CD4-positive, CD25-positive, alpha-beta regulatory T cell (primary cell): ENCODE measurements around the gene NALCN. TPM values are rescaled to one million over a fixed set of nuclear protein-coding genes. Genes with fewer than 3 reads are reported as not detected.

Experiments
- ATAC-seq, 2 donors: fragments of 150-1000 bp; cut with Tn5 transposase; one replicate each; pipeline ENCODE4 v1.10.0; 2021; ENCODE audit warnings: low read depth in 2 of 2, moderate number of reproducible peaks in 2 of 2, moderate library complexity in 1 of 2
- DNase-seq, 3 donors: peaks; one replicate each; pipeline versions ENCODE4 v3.0.0 to v3.0.0-alpha.2; 2012 to 2022; ENCODE audit warnings: mixed read lengths in 1 of 3
- H3K27ac ChIP-seq: one replicate; pipeline ENCODE4 v1.7.0; 2013; ENCODE audit warnings: mild to moderate bottlenecking, low read length; ENCODE audit not compliant: insufficient read depth, poor library complexity, severe bottlenecking
- H3K27me3 ChIP-seq: one replicate; pipeline ENCODE4 v1.7.0; 2013; ENCODE audit warnings: low read length; ENCODE audit not compliant: control insufficient read depth, insufficient read depth
- H3K36me3 ChIP-seq: one replicate; pipeline ENCODE4 v1.7.0; 2013; ENCODE audit warnings: mild to moderate bottlenecking, low read length, moderate library complexity; ENCODE audit not compliant: control insufficient read depth, insufficient read depth
- H3K4me1 ChIP-seq: 2 replicates; pipeline ENCODE4 v1.7.0; 2013; ENCODE audit warnings: mild to moderate bottlenecking, low read length; ENCODE audit not compliant: insufficient read depth, control insufficient read depth, poor library complexity, severe bottlenecking
- H3K4me3 ChIP-seq: one replicate; pipeline ENCODE4 v1.7.0; 2013; ENCODE audit warnings: low read depth, mild to moderate bottlenecking, low read length, moderate library complexity
- H3K9me3 ChIP-seq, 2 experiments: 1 replicate in 1 of 2; 2 replicates in 1 of 2; pipeline ENCODE4 v1.7.0; 2013; ENCODE audit warnings: low read length in 2 of 2, mild to moderate bottlenecking in 1 of 2, moderate library complexity in 1 of 2; ENCODE audit not compliant: control insufficient read depth in 2 of 2
- H3K27ac Mint-ChIP-seq, 3 donors: one replicate each; pipeline ENCODE4 v1.8.0; 2020 to 2022; ENCODE audit warnings: mild to moderate bottlenecking in 3 of 3, mixed read lengths in 3 of 3, moderate library complexity in 2 of 3
- H3K27me3 Mint-ChIP-seq: one replicate; pipeline ENCODE4 v1.8.0; 2022; ENCODE audit warnings: mild to moderate bottlenecking, mixed read lengths
- H3K36me3 Mint-ChIP-seq: one replicate; pipeline ENCODE4 v1.8.0; 2020; ENCODE audit warnings: mixed read lengths
- H3K4me1 Mint-ChIP-seq, 4 donors: one replicate each; pipeline ENCODE4 v1.8.0; 2020 to 2022; ENCODE audit warnings: mixed read lengths in 4 of 4, mild to moderate bottlenecking in 1 of 4
- H3K4me3 Mint-ChIP-seq, 4 donors: one replicate each; pipeline ENCODE4 v1.8.0; 2020 to 2022; ENCODE audit warnings: mild to moderate bottlenecking in 4 of 4, mixed read lengths in 4 of 4, moderate library complexity in 3 of 4
- H3K9me3 Mint-ChIP-seq, 7 donors: one replicate each; pipeline ENCODE4 v1.8.0; 2020 to 2022; ENCODE audit warnings: mixed read lengths in 7 of 7, mild to moderate bottlenecking in 3 of 7, moderate library complexity in 2 of 7
- polyA plus RNA-seq, 4 donors: library from polyadenylated mRNA; unstranded; fragments of 300-500 nt; fragmentation: Illumina TruSeq; gene quantifications; one replicate each; pipeline ENCODE4 v1.2.3, GENCODE V29; 2021
- total RNA-seq: library from RNA; stranded (reverse); gene quantifications from one replicate; pipeline ENCODE4 v1.2.3, GENCODE V29; 2022

The NALCN gene
- total and polyA plus RNA-seq, 5 donors from 2014 or later: not detected

DNA sequence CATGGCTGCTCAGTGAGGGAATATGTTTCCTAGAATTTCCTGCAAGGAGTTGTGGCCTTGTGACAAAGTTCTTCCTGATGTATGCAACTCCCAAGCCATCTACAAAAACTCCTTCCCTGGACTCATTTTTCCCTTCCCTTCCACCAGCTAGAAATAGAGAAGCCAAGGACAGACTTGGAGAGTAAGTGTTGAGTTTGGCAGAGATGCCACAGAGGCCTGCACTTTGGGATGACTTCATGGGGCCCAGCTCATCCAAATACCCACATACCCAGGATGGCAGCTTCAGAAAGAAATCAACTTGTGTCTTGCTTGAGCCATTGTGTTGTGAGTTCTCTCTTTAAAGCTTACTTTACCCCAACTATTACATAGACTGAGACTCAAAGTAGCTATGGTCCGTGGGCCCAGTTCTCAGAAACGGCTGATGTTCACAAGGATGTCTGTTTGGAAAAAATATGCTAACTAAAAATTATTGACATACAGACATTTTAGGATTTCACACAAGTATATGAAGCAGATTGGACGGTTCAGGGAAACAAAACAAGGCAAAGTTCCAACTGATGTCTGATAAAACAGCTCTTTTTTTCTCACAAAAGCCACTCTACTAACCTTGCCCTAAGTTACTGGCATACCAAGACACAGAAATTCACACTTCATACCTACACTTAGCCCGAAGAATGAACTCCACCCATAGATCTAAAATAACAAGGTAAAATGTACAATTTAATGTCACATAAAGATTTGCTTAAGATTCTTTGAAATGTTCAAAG lies 107.9 kb downstream of the NALCN start:
- Mint-ChIP-seq H3K4me1 (no peaks in the 10 kb centered on the region), H3K27ac (peak overlapping the region in 1 of 3 donors; percentile 2), H3K4me3 (no peak overlapping the region), H3K36me3 (no peaks in the 10 kb centered on the region), H3K9me3 (peaks cover 0 to 3% (median 0%) of the 10 kb centered on the region in 7 donors), H3K27me3 (no peaks in the 10 kb centered on the region)
- no peak for DNase-seq
- no peaks in the 10 kb centered on the region for H3K4me1 ChIP-seq
- H3K27me3 ChIP-seq: no peaks in the 10 kb centered on the region
- no peaks in the 10 kb centered on the region for H3K36me3 ChIP-seq
- H3K9me3 ChIP-seq: no peaks in the 10 kb centered on the region
- no peak for ATAC-seq
- no peak overlapping the region for H3K4me3 ChIP-seq
- H3K27ac ChIP-seq: no peak overlapping the region

DNA sequence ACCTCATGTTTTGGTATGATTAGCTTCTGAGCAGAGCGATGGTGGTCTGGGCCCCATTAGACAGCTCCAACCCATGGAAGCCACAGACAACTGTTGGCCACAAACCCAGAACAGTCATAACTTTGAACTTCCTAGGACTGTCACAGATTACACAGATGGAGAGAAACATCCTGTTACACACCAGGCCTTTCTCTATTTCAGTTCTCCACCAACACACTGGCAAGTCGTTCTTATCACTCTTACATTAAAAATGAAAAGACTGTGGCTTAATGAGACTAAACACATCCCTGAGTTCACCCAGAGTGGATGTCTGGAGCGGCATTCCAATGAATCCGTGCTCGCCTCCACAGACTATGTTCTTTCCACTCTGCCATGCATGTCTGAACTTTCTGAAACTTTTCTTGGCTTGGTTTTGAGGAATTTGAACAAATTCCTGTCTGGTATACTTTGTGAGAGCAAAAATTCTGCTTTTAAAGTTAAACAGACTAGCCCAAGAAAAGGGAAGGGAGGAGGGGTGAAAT lies 109.1 kb downstream of the NALCN start:
- H3K27ac ChIP-seq: no peak overlapping the region
- no peaks in the 10 kb centered on the region for H3K4me1 ChIP-seq
- H3K4me3 ChIP-seq: no peak overlapping the region
- H3K9me3 ChIP-seq: no peaks in the 10 kb centered on the region
- no peak for ATAC-seq
- H3K27ac Mint-ChIP-seq: no peak overlapping the region
- no peaks in the 10 kb centered on the region for H3K36me3 ChIP-seq
- no peaks in the 10 kb centered on the region for H3K36me3 Mint-ChIP-seq
- no peak for DNase-seq
- no peaks in the 10 kb centered on the region for H3K27me3 Mint-ChIP-seq
- no peak overlapping the region for H3K4me3 Mint-ChIP-seq
- H3K27me3 ChIP-seq: no peaks in the 10 kb centered on the region
- H3K9me3 Mint-ChIP-seq: peaks cover 0 to 3% (median 0%) of the 10 kb centered on the region in 7 donors
- H3K4me1 Mint-ChIP-seq: no peaks in the 10 kb centered on the region

DNA sequence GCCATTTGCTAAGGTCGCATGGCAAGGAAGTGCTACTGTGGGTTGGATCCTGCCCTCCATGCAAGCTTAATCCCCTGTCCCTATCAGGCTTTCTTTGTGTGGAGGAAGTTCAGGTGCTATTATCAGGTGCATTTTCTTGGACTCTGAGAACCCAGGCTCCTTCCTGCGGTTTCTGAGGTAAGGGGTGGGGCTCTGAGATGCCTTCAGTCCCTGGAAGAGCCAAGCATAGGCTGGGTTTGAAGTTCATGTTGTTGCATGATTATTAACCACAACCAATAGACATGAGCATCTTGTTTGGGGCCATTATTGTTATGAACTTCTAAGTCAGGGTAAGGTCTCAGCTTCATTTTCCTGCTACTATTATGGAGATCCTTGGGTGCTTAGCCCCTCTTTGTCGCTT lies 109.5 kb downstream of the NALCN start:
- Mint-ChIP-seq H3K36me3 (no peaks in the 10 kb centered on the region), H3K9me3 (peaks cover 0 to 3% (median 0%) of the 10 kb centered on the region in 7 donors), H3K4me3 (no peak overlapping the region), H3K27ac (no peak overlapping the region), H3K4me1 (no peaks in the 10 kb centered on the region), H3K27me3 (no peaks in the 10 kb centered on the region)
- Histone ChIP-seq H3K27ac (no peak overlapping the region), H3K27me3 (no peaks in the 10 kb centered on the region), H3K9me3 (no peaks in the 10 kb centered on the region), H3K4me1 (no peaks in the 10 kb centered on the region), H3K36me3 (no peaks in the 10 kb centered on the region), H3K4me3 (no peak overlapping the region)
- DNase-seq (no peak), ATAC-seq (no peak)

DNA sequence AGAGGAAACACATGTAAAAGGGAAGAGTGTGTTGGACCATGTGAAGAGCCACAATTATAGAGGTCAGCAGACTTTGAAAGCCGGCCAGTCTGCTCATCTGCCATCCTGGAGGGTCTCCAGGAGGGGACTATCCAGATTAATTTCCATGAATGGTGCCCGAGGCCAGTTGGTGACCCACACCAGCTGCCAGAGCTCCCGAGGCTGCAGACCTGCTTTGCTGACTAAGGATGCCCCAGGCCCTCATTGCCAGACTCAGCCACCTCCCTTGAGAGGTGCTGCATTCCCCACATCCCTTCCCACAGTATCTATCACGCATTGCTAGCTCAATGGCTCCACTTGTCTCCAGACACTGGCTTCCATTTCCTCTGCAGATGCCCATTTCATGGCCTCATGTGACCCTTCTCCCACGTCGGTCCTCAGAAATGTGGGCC lies 110.3 kb downstream of the NALCN start:
- ATAC-seq: no peak
- H3K27ac ChIP-seq: no peak overlapping the region
- Mint-ChIP-seq H3K4me3 (no peak overlapping the region), H3K9me3 (peaks cover 0 to 3% (median 0%) of the 10 kb centered on the region in 7 donors), H3K36me3 (no peaks in the 10 kb centered on the region), H3K4me1 (no peaks in the 10 kb centered on the region), H3K27ac (no peak overlapping the region), H3K27me3 (no peaks in the 10 kb centered on the region)
- H3K4me1 ChIP-seq: no peaks in the 10 kb centered on the region
- no peaks in the 10 kb centered on the region for H3K27me3 ChIP-seq
- H3K4me3 ChIP-seq: no peak overlapping the region
- no peaks in the 10 kb centered on the region for H3K9me3 ChIP-seq
- DNase-seq: no peak
- no peaks in the 10 kb centered on the region for H3K36me3 ChIP-seq

DNA sequence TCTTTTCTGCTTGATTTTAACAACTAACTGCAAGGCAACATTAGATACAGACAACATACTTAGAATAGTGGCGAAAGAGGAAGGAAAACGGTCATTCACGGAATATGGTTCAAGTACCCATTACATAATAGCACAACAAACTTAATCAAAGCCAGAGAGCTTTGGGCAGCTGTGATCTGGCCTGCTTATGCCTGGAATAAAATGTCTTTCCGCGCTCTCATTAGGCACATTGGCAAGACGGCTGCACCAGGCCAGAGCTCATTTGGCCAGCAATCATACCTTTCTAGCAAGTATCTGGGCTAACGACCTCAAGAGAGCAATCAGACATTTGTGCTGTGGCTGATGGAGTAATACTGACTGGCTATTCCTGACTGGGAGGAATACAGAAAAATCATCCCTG lies 112.8 kb downstream of the NALCN start:
- H3K27ac Mint-ChIP-seq: no peak overlapping the region
- H3K9me3 ChIP-seq: no peaks in the 10 kb centered on the region
- H3K4me3 Mint-ChIP-seq: no peak overlapping the region
- H3K9me3 Mint-ChIP-seq: peaks cover 0 to 3% (median 0%) of the 10 kb centered on the region in 7 donors
- H3K4me1 Mint-ChIP-seq: no peaks in the 10 kb centered on the region
- no peak overlapping the region for H3K4me3 ChIP-seq
- no peaks in the 10 kb centered on the region for H3K27me3 ChIP-seq
- H3K36me3 ChIP-seq: no peaks in the 10 kb centered on the region
- ATAC-seq (no peak), DNase-seq (no peak)
- no peak overlapping the region for H3K27ac ChIP-seq
- H3K27me3 Mint-ChIP-seq: no peaks in the 10 kb centered on the region
- H3K36me3 Mint-ChIP-seq: no peaks in the 10 kb centered on the region
- H3K4me1 ChIP-seq: no peaks in the 10 kb centered on the region

DNA sequence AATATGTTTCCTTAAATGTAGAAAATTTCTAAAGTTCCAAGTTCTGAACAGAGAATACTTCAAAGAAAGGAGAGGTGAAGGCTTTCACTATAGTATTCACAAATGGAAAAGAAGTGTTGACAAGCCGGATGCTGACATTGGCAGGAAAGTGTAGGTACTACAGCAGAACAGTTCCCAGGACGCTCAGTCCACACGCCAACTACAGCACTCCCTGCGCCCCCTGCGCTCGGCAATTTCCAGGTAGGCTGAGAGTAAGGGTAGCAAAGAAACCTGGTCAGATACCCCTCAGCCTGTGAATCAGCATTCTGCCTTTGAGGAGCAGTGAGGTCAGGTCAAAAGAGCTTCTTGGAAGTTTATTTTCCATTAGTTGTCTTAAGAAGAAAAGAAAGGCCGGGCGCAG lies 115.3 kb downstream of the NALCN start:
- Histone ChIP-seq H3K27ac (no peak overlapping the region), H3K4me1 (no peaks in the 10 kb centered on the region), H3K9me3 (no peaks in the 10 kb centered on the region), H3K36me3 (no peaks in the 10 kb centered on the region), H3K4me3 (no peak overlapping the region), H3K27me3 (no peaks in the 10 kb centered on the region)
- ATAC-seq: no peak
- Mint-ChIP-seq H3K4me1 (no peaks in the 10 kb centered on the region), H3K4me3 (no peak overlapping the region), H3K36me3 (no peaks in the 10 kb centered on the region), H3K27me3 (no peaks in the 10 kb centered on the region), H3K27ac (no peak overlapping the region), H3K9me3 (peaks cover 0 to 3% (median 1%) of the 10 kb centered on the region in 7 donors)
- no peak for DNase-seq

DNA sequence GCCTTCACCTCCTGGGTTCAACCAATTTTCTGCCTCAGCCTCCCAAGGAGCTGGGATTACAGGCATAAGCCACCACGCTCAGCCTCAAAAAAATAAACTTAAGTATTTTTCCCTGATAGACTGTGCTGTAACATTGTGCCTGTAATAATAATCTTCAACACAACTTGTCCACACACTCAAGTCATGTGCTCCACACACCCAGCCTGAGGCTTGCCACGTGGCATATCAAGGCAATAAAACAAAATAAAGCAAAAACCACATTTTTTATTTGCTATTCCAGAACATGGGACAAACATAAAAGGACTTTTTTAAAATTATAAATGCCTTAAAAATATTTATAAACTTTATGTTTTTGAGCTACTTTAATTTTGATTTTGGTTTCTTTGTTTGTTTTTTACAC lies 115.8 kb downstream of the NALCN start:
- Histone ChIP-seq H3K4me3 (no peak overlapping the region), H3K9me3 (no peaks in the 10 kb centered on the region), H3K4me1 (no peaks in the 10 kb centered on the region), H3K27ac (no peak overlapping the region), H3K27me3 (no peaks in the 10 kb centered on the region), H3K36me3 (no peaks in the 10 kb centered on the region)
- Mint-ChIP-seq H3K9me3 (peaks cover 0 to 4% (median 2%) of the 10 kb centered on the region in 7 donors), H3K4me3 (no peak overlapping the region), H3K27me3 (no peaks in the 10 kb centered on the region), H3K36me3 (no peaks in the 10 kb centered on the region), H3K4me1 (no peaks in the 10 kb centered on the region), H3K27ac (no peak overlapping the region)
- no peak for DNase-seq
- ATAC-seq: no peak

DNA sequence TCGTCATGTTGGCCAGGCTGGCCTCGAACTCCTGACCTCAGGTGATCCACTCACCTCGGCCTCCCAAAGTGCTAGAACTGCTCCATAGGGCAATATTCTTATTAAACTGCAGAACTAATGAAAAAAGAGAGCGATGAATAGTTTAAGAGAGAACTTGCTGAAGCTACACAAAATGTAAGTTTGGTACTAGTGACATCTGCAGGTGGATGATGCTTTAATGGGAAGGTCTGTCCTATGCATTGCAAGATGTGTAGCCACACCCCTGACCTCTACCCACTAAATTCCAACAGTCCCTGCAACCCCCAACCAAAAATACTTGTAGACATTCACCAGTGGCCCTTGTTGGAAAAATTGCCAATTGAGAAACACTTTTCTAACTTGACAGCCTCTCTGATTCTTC lies 117.8 kb downstream of the NALCN start:
- Histone ChIP-seq H3K9me3 (no peaks in the 10 kb centered on the region), H3K4me3 (no peak overlapping the region), H3K36me3 (no peaks in the 10 kb centered on the region), H3K27me3 (no peaks in the 10 kb centered on the region), H3K27ac (no peak overlapping the region), H3K4me1 (no peaks in the 10 kb centered on the region)
- H3K4me1 Mint-ChIP-seq: no peaks in the 10 kb centered on the region
- DNase-seq (no peak), ATAC-seq (no peak)
- no peaks in the 10 kb centered on the region for H3K36me3 Mint-ChIP-seq
- no peak overlapping the region for H3K27ac Mint-ChIP-seq
- H3K4me3 Mint-ChIP-seq: no peak overlapping the region
- peaks cover 0 to 4% (median 2%) of the 10 kb centered on the region in 7 donors for H3K9me3 Mint-ChIP-seq
- no peaks in the 10 kb centered on the region for H3K27me3 Mint-ChIP-seq
